BJ (cell line): Measurements from ENCODE around the gene HIVEP1. TPM values are rescaled to one million over a fixed set of nuclear protein-coding genes. Genes with fewer than 3 reads are reported as not detected.

Experiments
- CTCF ChIA-PET: fragments of 350-600 bp; formaldehyde crosslinking; extraction: SDS; loops from one replicate; lab custom pipeline; 2021; ENCODE audit warnings: antibody characterized with exemption, inconsistent platforms; lab: Yijun Ruan, JAX
- POLR2A ChIA-PET: fragments of 300-600 bp; sonication (Branson Sonifier 250); formaldehyde crosslinking; extraction: SDS; loops from one replicate; lab custom pipeline; 2021; ENCODE audit warnings: antibody characterized with exemption; lab: Charles Lee
- DNase-seq: peaks from one replicate; pipeline ENCODE4 v3.0.0-alpha.2; 2011; ENCODE audit warnings: low read depth
- H3K27me3 ChIP-seq: 2 replicates; pipeline ENCODE4 v1.6.0; 2011; ENCODE audit warnings: low read length; ENCODE audit not compliant: control insufficient read depth, insufficient read depth
- H3K36me3 ChIP-seq: 2 replicates; pipeline ENCODE4 v1.5.1; 2011; ENCODE audit warnings: low read length; ENCODE audit not compliant: control insufficient read depth, insufficient read depth
- H3K4me3 ChIP-seq: 2 replicates; pipeline ENCODE4 v1.5.1; 2011; ENCODE audit warnings: low read depth, mild to moderate bottlenecking, control low read depth, low read length
- CTCF ChIP-seq: IDR thresholded peaks from 2 replicates; pipeline ENCODE4 v1.5.1; 2011; ENCODE audit warnings: low read depth, mild to moderate bottlenecking, control low read depth, inconsistent platforms, low read length, moderate library complexity; ENCODE audit not compliant: insufficient read depth
- polyA plus RNA-seq: library from polyadenylated mRNA; depleted of rRNA; stranded (reverse); fragments of >200 nt; gene quantifications from 2 replicates; pipeline ENCODE4 v1.2.3, GENCODE V29; 2011

The HIVEP1 gene
- polyA plus RNA-seq, 1 experiment: 17.1 TPM

DNA sequence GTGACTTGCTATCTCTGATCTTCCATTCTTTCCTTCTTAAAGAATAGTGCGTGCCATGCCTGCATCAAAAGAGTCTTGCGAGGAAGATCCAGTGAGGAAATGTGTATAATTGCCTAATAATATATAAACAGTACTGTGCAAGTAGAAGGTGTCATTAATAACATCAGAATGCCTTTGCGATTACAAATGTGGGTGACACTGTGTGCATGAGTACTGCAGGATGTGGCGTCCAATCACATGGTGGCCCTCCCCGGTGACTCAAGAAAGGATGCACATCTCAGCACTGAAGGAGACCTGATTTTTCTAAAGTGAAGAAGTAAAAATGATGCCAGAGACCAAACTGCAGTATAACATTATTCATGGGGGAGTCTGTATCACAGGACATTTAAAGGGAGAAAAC lies 170.6 kb downstream of the HIVEP1 start:
- ChIA-PET CTCF (no interaction called here), POLR2A (no interaction called here)
- DNase-seq: no peak
- no peak for TF ChIP-seq CTCF
- H3K36me3 ChIP-seq: no peaks in the 10 kb centered on the region
- no peaks in the 10 kb centered on the region for H3K27me3 ChIP-seq
- H3K4me3 ChIP-seq: no peak overlapping the region

GRCh38 chr6:12185081-12185673 lies 173.1 kb downstream of the HIVEP1 start:
- no peaks in the 10 kb centered on the region for H3K36me3 ChIP-seq
- ChIA-PET CTCF (no interaction called here), POLR2A (no interaction called here)
- H3K27me3 ChIP-seq: no peaks in the 10 kb centered on the region
- no peak for TF ChIP-seq CTCF
- no peak for DNase-seq
- no peak overlapping the region for H3K4me3 ChIP-seq

DNA sequence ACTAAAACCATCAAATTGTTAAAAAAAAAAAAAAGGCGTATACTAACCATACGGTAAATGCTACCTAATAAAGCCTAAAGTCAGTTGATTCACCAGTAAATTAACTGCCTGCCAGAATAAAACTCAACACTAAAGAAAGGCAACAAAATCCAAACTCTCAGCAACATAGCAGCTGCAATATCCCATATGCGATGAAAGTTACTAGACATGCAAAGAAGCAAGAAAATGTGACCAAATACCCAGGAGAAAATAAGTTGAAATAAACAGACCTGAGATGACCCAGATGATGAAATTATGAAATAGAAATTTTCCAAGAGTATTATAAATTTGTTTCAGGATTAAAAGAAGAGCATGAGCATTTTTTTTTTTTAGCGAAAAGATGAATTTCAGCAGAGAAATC lies 174.4 kb downstream of the HIVEP1 start:
- DNase-seq: no peak
- Histone ChIP-seq H3K36me3 (no peaks in the 10 kb centered on the region), H3K27me3 (no peaks in the 10 kb centered on the region), H3K4me3 (no peak overlapping the region)
- TF ChIP-seq CTCF: no peak
- CTCF ChIA-PET: no interaction called here
- POLR2A ChIA-PET: no interaction called here

- H3K36me3 ChIP-seq: no peaks in the 10 kb centered on the region
- ChIA-PET CTCF (no interaction called here), POLR2A (no interaction called here)
- H3K4me3 ChIP-seq: no peak overlapping the region
- TF ChIP-seq CTCF: no peak
- DNase-seq: no peak
- H3K27me3 ChIP-seq: no peaks in the 10 kb centered on the region
These were observed 177.0 kb downstream of the HIVEP1 start for GRCh38 chr6:12189150-12189549.

DNA sequence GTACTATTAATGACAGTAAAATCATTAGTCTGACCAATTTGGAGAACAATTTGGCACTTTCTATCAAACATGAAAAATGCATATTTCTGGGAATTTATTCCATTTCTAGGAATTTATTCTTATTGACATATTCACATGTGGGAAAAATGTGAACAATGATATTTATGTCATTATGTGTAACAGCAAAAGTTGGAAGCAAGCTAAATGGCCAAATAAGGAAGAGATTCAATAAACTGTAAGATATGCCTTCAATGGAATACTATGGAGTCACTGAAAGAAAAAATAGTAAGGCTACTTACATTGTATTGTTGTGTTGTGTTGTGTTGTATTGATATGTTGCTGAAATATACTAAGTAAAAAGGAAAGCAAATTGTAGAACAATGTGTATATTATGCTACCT lies 177.5 kb downstream of the HIVEP1 start:
- H3K36me3 ChIP-seq: no peaks in the 10 kb centered on the region
- ChIA-PET POLR2A (no interaction called here), CTCF (no interaction called here)
- no peak for DNase-seq
- TF ChIP-seq CTCF: no peak
- H3K4me3 ChIP-seq: no peak overlapping the region
- no peaks in the 10 kb centered on the region for H3K27me3 ChIP-seq
